NB4 (cell line): Measurements from ENCODE around the gene CHAF1A.

ENCODE experiments used
- CTCF ChIP-seq: IDR thresholded peaks from one replicate; pipeline ENCODE4 v1.5.1; 2012; ENCODE audit warnings: low read depth, low read length
- MYC ChIP-seq: IDR thresholded peaks from 2 replicates; pipeline ENCODE4 v1.6.1; 2011; ENCODE audit warnings: low read depth, low read length
- POLR2A ChIP-seq: IDR thresholded peaks from 2 replicates; pipeline ENCODE4 v1.6.1; 2011; ENCODE audit warnings: mild to moderate bottlenecking; ENCODE audit not compliant: insufficient read length; ENCODE audit errors: extremely low read depth

GRCh38 chr19:4367781-4368127 lies 34.7 kb upstream of the CHAF1A start:
- TF ChIP-seq CTCF (no peak), POLR2A (no peak), MYC (no peak)
